HuH-7 (cell line): ENCODE measurements around the gene DDX11.
"Not testable (repeated sequence)": the region's sequence is repeated elsewhere in the genome, so short reads cannot be mapped to it uniquely, and the experiment has no call there.

Experiments used
- DNase-seq: peaks from one replicate; pipeline ENCODE4 v3.0.0; 2011; ENCODE audit warnings: low spot score

Gene DDX11

GRCh38 chr12:31067656-31068055, 6.0 kb upstream of the DDX11 start:
- not testable (repeated sequence) for DNase-seq

- not testable (repeated sequence) for DNase-seq
Measured at GRCh38 chr12:31070971-31071740, 2.5 kb upstream of the DDX11 start.

- DNase-seq, result not testable (repeated sequence)
Measured at GRCh38 chr12:31072962-31073361, 698 bp upstream of the DDX11 start.

GRCh38 chr12:31074333-31074874, 744 bp downstream of the DDX11 start:
- peak; percentile 12 for DNase-seq

- DNase-seq, result not testable (repeated sequence)
Measured at GRCh38 chr12:31076150-31076549, 2.5 kb downstream of the DDX11 start.

- not testable (repeated sequence) for DNase-seq
Measured at GRCh38 chr12:31077095-31077494, 3.4 kb downstream of the DDX11 start.

GRCh38 chr12:31077998-31078397, 4.3 kb downstream of the DDX11 start:
- DNase-seq, result not testable (repeated sequence)

GRCh38 chr12:31079421-31079820, 5.8 kb downstream of the DDX11 start:
- not testable (repeated sequence) for DNase-seq

- not testable (repeated sequence) for DNase-seq
Measured at GRCh38 chr12:31080221-31080620, 6.6 kb downstream of the DDX11 start.

- not testable (repeated sequence) for DNase-seq
Measured at GRCh38 chr12:31081274-31081673, 7.6 kb downstream of the DDX11 start.

GRCh38 chr12:31084241-31084640, 10.6 kb downstream of the DDX11 start:
- not testable (repeated sequence) for DNase-seq

- DNase-seq, result not testable (repeated sequence)
Measured at GRCh38 chr12:31086032-31086431, 12.4 kb downstream of the DDX11 start.

GRCh38 chr12:31087486-31087885, 13.8 kb downstream of the DDX11 start:
- not testable (repeated sequence) for DNase-seq

- not testable (repeated sequence) for DNase-seq
Measured at GRCh38 chr12:31087956-31088355, 14.3 kb downstream of the DDX11 start.

GRCh38 chr12:31089072-31089471, 15.4 kb downstream of the DDX11 start:
- no peak for DNase-seq

- DNase-seq, result not testable (repeated sequence)
Measured at GRCh38 chr12:31091629-31092028, 18.0 kb downstream of the DDX11 start.

GRCh38 chr12:31092718-31093117, 19.1 kb downstream of the DDX11 start:
- not testable (repeated sequence) for DNase-seq

- not testable (repeated sequence) for DNase-seq
Measured at GRCh38 chr12:31095080-31095860, 21.6 kb downstream of the DDX11 start.

GRCh38 chr12:31096251-31097065, 22.8 kb downstream of the DDX11 start:
- not testable (repeated sequence) for DNase-seq

GRCh38 chr12:31097819-31098218, 24.2 kb downstream of the DDX11 start:
- not testable (repeated sequence) for DNase-seq

GRCh38 chr12:31098363-31098762, 24.7 kb downstream of the DDX11 start:
- DNase-seq, result not testable (repeated sequence)

- not testable (repeated sequence) for DNase-seq
Measured at GRCh38 chr12:31098771-31099170, 25.1 kb downstream of the DDX11 start.
